ENCODE data around the gene BRF1. TPM values are rescaled to one million over a fixed set of nuclear protein-coding genes. Genes with fewer than 3 reads are reported as not detected.

BRF1 gene
- polyA plus RNA-seq, 1 of the 3 experiments (the other 2 are of a cell fraction): 15.7 TPM

GRCh38 chr14:105336477-105337287, 35.9 kb upstream of the BRF1 start:
- Histone ChIP-seq H3K27ac (ENCODE audit: low read depth in 2 of 2, low read length in 1 of 2) (no peak overlapping the region; a peak in 1 of 4 replicates), H3K9ac (no peak overlapping the region), H3K9me3 (no peaks in the 10 kb centered on the region), H2AFZ (ENCODE audit: low read depth) (no peak overlapping the region), H3K79me2 (ENCODE audit: insufficient read depth) (peaks cover 17% of the 10 kb centered on the region), H3F3A (replicated peaks; ENCODE audit: insufficient read depth) (no peaks in the 10 kb centered on the region), H3K4me3 (ENCODE audit: low read depth in 2 of 2, low read length in 1 of 2) (no peak overlapping the region), H3K4me1 (ENCODE audit: control insufficient read depth in 1 of 2, insufficient read depth in 2 of 2, low read depth in 1 of 2, low read length in 1 of 2) (peaks cover 0 to 53% of the 10 kb centered on the region in 2 experiments; a peak in 1 of 4 replicates), H3K27me3 (ENCODE audit: insufficient read depth) (no peaks in the 10 kb centered on the region), H3K9me2 (no peaks in the 10 kb centered on the region), H4K20me1 (ENCODE audit: insufficient read depth) (peaks cover 70% of the 10 kb centered on the region), H3K4me2 (no peak overlapping the region), H3K36me3 (replicated peaks in 1 of 2; ENCODE audit: control insufficient read depth in 1 of 2, insufficient read depth in 2 of 2, low read length in 1 of 2) (no peaks in the 10 kb centered on the region)
- WGBS (ENCODE audit: low lambda C conversion rate): 95% methylated on average over 18 of the region's 26 CpGs
- DNase-seq: no peak
- ChIA-PET CTCF (interaction anchor here (1.1 kb wide), 1 partner anchor 15 kb away, joined by 3 read pairs; no protein-coding TSS in a partner anchor), POLR2A (no interaction called here)
- no peak for TF ChIP-seq EZH2phosphoT487 (IDR thresholded peaks at IDR 0.05; ENCODE audit: borderline replicate concordance, low read depth)
- TF ChIP-seq, protein P1, sequence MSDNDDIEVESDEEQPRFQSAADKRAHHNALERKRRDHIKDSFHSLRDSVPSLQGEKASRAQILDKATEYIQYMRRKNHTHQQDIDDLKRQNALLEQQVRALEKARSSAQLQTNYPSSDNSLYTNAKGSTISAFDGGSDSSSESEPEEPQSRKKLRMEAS (IDR thresholded peaks at IDR 0.05; ENCODE audit: low read depth): no peak
- TF ChIP-seq, protein P2, sequence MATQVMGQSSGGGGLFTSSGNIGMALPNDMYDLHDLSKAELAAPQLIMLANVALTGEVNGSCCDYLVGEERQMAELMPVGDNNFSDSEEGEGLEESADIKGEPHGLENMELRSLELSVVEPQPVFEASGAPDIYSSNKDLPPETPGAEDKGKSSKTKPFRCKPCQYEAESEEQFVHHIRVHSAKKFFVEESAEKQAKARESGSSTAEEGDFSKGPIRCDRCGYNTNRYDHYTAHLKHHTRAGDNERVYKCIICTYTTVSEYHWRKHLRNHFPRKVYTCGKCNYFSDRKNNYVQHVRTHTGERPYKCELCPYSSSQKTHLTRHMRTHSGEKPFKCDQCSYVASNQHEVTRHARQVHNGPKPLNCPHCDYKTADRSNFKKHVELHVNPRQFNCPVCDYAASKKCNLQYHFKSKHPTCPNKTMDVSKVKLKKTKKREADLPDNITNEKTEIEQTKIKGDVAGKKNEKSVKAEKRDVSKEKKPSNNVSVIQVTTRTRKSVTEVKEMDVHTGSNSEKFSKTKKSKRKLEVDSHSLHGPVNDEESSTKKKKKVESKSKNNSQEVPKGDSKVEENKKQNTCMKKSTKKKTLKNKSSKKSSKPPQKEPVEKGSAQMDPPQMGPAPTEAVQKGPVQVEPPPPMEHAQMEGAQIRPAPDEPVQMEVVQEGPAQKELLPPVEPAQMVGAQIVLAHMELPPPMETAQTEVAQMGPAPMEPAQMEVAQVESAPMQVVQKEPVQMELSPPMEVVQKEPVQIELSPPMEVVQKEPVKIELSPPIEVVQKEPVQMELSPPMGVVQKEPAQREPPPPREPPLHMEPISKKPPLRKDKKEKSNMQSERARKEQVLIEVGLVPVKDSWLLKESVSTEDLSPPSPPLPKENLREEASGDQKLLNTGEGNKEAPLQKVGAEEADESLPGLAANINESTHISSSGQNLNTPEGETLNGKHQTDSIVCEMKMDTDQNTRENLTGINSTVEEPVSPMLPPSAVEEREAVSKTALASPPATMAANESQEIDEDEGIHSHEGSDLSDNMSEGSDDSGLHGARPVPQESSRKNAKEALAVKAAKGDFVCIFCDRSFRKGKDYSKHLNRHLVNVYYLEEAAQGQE (IDR thresholded peaks at IDR 0.05; ENCODE audit: low read depth, low read length): no peak
- TF ChIP-seq, protein P3, sequence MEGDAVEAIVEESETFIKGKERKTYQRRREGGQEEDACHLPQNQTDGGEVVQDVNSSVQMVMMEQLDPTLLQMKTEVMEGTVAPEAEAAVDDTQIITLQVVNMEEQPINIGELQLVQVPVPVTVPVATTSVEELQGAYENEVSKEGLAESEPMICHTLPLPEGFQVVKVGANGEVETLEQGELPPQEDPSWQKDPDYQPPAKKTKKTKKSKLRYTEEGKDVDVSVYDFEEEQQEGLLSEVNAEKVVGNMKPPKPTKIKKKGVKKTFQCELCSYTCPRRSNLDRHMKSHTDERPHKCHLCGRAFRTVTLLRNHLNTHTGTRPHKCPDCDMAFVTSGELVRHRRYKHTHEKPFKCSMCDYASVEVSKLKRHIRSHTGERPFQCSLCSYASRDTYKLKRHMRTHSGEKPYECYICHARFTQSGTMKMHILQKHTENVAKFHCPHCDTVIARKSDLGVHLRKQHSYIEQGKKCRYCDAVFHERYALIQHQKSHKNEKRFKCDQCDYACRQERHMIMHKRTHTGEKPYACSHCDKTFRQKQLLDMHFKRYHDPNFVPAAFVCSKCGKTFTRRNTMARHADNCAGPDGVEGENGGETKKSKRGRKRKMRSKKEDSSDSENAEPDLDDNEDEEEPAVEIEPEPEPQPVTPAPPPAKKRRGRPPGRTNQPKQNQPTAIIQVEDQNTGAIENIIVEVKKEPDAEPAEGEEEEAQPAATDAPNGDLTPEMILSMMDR (IDR thresholded peaks at IDR 0.05): no peak
- TF ChIP-seq ELF1 (IDR thresholded peaks at IDR 0.05): no peak
- TF ChIP-seq POLR2AphosphoS5 (IDR thresholded peaks at IDR 0.05; ENCODE audit: low read depth, low read length): no peak
- no peak for TF ChIP-seq YY1 (IDR thresholded peaks at IDR 0.05; ENCODE audit: low read depth)
- TF ChIP-seq NFIC (IDR thresholded peaks at IDR 0.05; ENCODE audit: borderline replicate concordance): no peak
- TF ChIP-seq GATA2 (CRISPR knock-in tag; IDR thresholded peaks at IDR 0.05): no peak
- TF ChIP-seq NRF1 (IDR thresholded peaks at IDR 0.05; ENCODE audit: low read depth, low read length): no peak
- no peak for TF ChIP-seq JUND (IDR thresholded peaks at IDR 0.05)
- no peak for TF ChIP-seq FOXJ3 (CRISPR knock-in tag; IDR thresholded peaks at IDR 0.05)
- no peak for TF ChIP-seq RXRA (IDR thresholded peaks at IDR 0.05; ENCODE audit: borderline replicate concordance, low read depth)
- no peak for TF ChIP-seq MEF2A (IDR thresholded peaks at IDR 0.05; ENCODE audit: borderline replicate concordance, low read depth)
- TF ChIP-seq SMC3 (IDR thresholded peaks at IDR 0.05; ENCODE audit: low read depth, low read length): no peak
- no peak for TF ChIP-seq GABPA (IDR thresholded peaks at IDR 0.05; ENCODE audit: low read depth)
- TF ChIP-seq FOSL2 (IDR thresholded peaks at IDR 0.05; ENCODE audit: borderline replicate concordance, low read depth): no peak
- TF ChIP-seq TCF12 (IDR thresholded peaks at IDR 0.05): no peak

Measured in SK-N-SH (cell line).